ENCODE data around the gene ZNF764.

DNA sequence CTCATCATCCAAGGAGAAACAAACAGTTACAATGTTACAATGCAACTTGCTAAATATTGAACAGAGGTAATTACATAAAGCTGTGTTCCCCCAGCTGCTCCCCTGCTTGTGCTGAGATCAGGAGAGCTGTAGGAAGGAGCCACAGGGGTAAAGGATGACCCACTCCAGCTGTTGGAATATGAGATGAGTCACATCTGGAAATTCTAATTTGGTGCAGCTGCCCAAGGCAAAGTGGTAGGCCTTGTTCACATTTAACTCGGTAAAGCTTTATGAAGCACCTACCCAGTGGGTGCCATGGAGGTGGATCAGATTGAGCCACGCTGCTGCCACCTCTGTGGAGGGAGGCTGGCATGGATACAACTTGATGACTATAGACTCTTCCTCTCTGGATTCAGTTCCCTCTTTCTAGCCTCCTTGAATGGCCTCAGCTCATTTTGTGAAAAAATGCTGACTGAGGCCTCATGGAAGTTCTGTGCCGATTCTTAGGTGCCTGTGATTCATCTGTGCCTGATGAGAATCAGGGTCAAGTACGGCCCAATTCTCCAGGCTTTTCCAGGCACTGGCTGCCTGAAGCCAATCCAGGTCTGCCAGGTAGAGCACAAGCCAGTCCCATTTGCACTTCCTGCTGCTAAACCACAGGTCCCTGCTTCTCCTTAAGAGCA lies 44.6 kb upstream of the ZNF764 start:
- TF ChIP-seq, protein P1, sequence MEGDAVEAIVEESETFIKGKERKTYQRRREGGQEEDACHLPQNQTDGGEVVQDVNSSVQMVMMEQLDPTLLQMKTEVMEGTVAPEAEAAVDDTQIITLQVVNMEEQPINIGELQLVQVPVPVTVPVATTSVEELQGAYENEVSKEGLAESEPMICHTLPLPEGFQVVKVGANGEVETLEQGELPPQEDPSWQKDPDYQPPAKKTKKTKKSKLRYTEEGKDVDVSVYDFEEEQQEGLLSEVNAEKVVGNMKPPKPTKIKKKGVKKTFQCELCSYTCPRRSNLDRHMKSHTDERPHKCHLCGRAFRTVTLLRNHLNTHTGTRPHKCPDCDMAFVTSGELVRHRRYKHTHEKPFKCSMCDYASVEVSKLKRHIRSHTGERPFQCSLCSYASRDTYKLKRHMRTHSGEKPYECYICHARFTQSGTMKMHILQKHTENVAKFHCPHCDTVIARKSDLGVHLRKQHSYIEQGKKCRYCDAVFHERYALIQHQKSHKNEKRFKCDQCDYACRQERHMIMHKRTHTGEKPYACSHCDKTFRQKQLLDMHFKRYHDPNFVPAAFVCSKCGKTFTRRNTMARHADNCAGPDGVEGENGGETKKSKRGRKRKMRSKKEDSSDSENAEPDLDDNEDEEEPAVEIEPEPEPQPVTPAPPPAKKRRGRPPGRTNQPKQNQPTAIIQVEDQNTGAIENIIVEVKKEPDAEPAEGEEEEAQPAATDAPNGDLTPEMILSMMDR (IDR thresholded peaks at IDR 0.05): no peak
- TF ChIP-seq POLR2AphosphoS5 (IDR thresholded peaks at IDR 0.05) (no peak), POLR2A (IDR thresholded peaks at IDR 0.05) (no peak), EP300 (IDR thresholded peaks at IDR 0.05; ENCODE audit: low read depth) (no peak)

Data from transverse colon (tissue), 4 donors.